Measurements from ENCODE around the gene VAPB.

DNA sequence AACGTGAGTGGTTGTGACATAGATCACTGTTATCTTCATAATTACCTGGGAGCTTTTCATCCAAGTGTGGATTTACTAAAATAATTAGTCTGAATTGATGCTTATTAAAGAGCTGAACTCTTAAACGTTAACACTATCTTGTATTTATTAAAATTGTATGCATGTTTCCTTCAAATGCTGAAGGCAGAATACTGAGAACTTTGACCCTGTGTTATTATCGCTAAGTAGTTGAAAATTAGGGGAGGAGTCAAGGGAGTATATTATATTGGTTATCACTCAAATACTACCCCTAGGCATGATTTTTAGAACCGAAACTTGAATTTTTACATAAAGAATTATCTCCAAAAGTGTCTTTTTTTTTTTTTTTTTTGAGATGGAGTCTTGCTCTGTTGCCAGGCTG lies 5.8 kb downstream of the VAPB start:
- TF ChIP-seq EP300 (IDR thresholded peaks at IDR 0.05): no peak
- TF ChIP-seq, protein P1, sequence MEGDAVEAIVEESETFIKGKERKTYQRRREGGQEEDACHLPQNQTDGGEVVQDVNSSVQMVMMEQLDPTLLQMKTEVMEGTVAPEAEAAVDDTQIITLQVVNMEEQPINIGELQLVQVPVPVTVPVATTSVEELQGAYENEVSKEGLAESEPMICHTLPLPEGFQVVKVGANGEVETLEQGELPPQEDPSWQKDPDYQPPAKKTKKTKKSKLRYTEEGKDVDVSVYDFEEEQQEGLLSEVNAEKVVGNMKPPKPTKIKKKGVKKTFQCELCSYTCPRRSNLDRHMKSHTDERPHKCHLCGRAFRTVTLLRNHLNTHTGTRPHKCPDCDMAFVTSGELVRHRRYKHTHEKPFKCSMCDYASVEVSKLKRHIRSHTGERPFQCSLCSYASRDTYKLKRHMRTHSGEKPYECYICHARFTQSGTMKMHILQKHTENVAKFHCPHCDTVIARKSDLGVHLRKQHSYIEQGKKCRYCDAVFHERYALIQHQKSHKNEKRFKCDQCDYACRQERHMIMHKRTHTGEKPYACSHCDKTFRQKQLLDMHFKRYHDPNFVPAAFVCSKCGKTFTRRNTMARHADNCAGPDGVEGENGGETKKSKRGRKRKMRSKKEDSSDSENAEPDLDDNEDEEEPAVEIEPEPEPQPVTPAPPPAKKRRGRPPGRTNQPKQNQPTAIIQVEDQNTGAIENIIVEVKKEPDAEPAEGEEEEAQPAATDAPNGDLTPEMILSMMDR (IDR thresholded peaks at IDR 0.05): no peak
